Skeletal muscle satellite cell (primary cell): ENCODE results near the gene GPR183. TPM values are rescaled to one million over a fixed set of nuclear protein-coding genes. Genes with fewer than 3 reads are reported as not detected.
"Not testable (repeated sequence)": the region's sequence is repeated elsewhere in the genome, so short reads cannot be mapped to it uniquely, and the experiment has no call there.

Source experiments
- H3K27me3 ChIP-seq: 2 replicates; pipeline ENCODE4 v1.7.0; 2013; ENCODE audit warnings: low read length; ENCODE audit not compliant: control insufficient read depth, insufficient read depth
- H3K36me3 ChIP-seq: 2 replicates; pipeline ENCODE4 v1.7.0; 2013; ENCODE audit warnings: mild to moderate bottlenecking, control low read depth, low read length; ENCODE audit not compliant: insufficient read depth
- H3K4me1 ChIP-seq: 2 replicates; pipeline ENCODE4 v1.7.0; 2013; ENCODE audit warnings: low read length; ENCODE audit not compliant: control insufficient read depth, insufficient read depth
- H3K4me2 ChIP-seq: 2 replicates; pipeline ENCODE4 v1.7.0; 2013; ENCODE audit warnings: mild to moderate bottlenecking, low read length
- H3K4me3 ChIP-seq: 2 replicates; pipeline ENCODE4 v1.7.0; 2013; ENCODE audit warnings: low read length
- H3K9ac ChIP-seq: 2 replicates; pipeline ENCODE4 v1.7.0; 2013; ENCODE audit warnings: mild to moderate bottlenecking, low read depth, low read length, moderate library complexity
- H3K9me3 ChIP-seq: replicated peaks from 2 replicates; pipeline ENCODE4 v1.7.0; 2013; ENCODE audit warnings: mild to moderate bottlenecking, control low read depth, low read length
- small RNA-seq: library from RNA; depleted of rRNA; stranded (forward); fragments of <200 nt; gene quantifications from one replicate; pipeline ENCODE3, GENCODE V24; 2012

GPR183 gene

DNA sequence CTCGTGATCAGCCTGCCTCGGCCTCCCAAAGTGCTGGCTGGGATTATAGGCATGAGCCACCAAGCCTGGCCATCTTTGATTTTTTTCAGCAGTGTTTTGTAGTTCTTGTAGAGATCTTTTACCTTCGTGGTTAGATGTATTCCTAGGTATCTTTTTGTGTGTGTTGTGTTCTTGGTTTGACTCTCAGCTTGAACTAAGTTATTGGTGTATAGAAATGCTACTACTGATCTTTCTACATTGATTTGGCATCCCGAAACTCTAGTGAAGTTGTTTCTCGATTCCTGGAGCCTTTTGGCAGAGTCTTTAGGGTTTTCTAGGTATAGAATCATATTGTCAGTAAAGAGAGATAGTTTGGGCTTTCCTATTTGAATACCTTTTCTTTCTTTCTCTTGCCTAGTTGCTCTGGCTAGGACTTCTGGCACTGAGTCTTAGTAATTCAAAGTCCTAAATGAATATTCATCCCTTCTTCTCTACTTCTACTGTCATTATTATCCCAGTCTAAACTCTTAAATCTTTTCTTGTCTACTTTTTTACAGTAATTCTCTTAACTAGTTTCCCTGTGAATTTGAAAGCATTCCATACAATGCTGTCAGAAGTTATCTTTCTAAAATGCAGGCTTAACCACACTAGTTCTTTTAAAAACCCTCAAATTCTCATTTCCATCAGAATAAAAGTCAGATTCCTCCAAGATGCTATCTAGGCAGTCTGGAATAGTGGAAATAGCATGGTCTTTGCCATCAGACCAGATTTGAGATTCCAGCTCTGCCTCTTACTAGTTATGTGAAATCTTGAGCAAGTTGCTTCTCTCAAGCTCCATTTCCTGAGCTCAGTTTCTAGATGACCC lies 56.0 kb downstream of the GPR183 start:
- Histone ChIP-seq H3K4me1 (no peaks in the 10 kb centered on the region), H3K9me3 (no peaks in the 10 kb centered on the region), H3K4me3 (no peak overlapping the region), H3K9ac (no peak overlapping the region), H3K36me3 (peaks cover 15% of the 10 kb centered on the region), H3K27me3 (no peaks in the 10 kb centered on the region), H3K4me2 (no peak overlapping the region)

- not testable (repeated sequence) for H3K9ac ChIP-seq, H3K9me3 ChIP-seq, H3K4me2 ChIP-seq, H3K4me3 ChIP-seq, H3K4me1 ChIP-seq, H3K36me3 ChIP-seq, H3K27me3 ChIP-seq
These were observed 57.6 kb downstream of the GPR183 start for GRCh38 chr13:99249606-99250005.

GRCh38 chr13:99249178-99249577 lies 58.0 kb downstream of the GPR183 start:
- H3K4me1 ChIP-seq, H3K36me3 ChIP-seq, H3K4me3 ChIP-seq, H3K4me2 ChIP-seq, H3K9me3 ChIP-seq, H3K9ac ChIP-seq, H3K27me3 ChIP-seq: not testable (repeated sequence)

DNA sequence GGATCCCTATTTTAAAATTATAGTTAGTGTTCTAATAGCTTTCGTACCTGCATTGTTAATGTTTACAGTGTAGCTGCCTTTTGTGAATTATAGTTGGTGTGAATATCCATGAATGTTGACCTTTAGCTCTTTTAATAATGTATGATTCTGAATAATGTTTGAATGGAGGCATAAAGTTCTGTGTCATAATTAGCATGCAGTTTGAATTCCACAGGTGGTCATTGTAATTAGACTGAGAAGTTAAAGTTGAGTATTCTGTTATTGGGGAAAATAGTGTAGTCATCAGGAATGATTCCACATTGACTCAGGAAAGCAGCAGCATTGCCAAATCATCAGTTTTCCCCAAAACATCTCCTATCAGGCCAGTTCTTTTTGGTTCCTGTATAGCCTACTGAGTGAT lies 61.1 kb downstream of the GPR183 start:
- Histone ChIP-seq H3K4me2 (no peak overlapping the region), H3K36me3 (peaks cover 3% of the 10 kb centered on the region), H3K9ac (no peak overlapping the region), H3K4me1 (no peaks in the 10 kb centered on the region), H3K4me3 (no peak overlapping the region), H3K9me3 (no peaks in the 10 kb centered on the region), H3K27me3 (no peaks in the 10 kb centered on the region)

Small RNA genes lying within 50 kb of the gene (small RNA-seq; reads per million reads assigned to genes)
- not detected for gene MIR623
